ENCODE data around the gene POU5F1. TPM values are rescaled to one million over a fixed set of nuclear protein-coding genes. Genes with fewer than 3 reads are reported as not detected.

POU5F1 gene
- total RNA-seq, 2 experiments from 2014 or later: 0.20 TPM; not detected in 1

- no peaks in the 10 kb centered on the region for H3K36me3 Mint-ChIP-seq (ENCODE audit: low read depth)
- ChIA-PET POLR2A (no interaction called here), CTCF (interaction anchor here (0.8 kb wide), 1 partner anchor 12 kb away, joined by 3 read pairs; no protein-coding TSS in a partner anchor)
- no peak for DNase-seq
- H3K4me3 Mint-ChIP-seq: no peak overlapping the region
- H3K4me1 Mint-ChIP-seq: no peaks in the 10 kb centered on the region
- H3K9me3 Mint-ChIP-seq: no peaks in the 10 kb centered on the region
- no peak overlapping the region for H3K27ac Mint-ChIP-seq
- H3K27me3 Mint-ChIP-seq: peaks cover 13% of the 10 kb centered on the region
Observed at GRCh38 chr6:31125162-31125561, 45.3 kb downstream of the POU5F1 start.

DNA sequence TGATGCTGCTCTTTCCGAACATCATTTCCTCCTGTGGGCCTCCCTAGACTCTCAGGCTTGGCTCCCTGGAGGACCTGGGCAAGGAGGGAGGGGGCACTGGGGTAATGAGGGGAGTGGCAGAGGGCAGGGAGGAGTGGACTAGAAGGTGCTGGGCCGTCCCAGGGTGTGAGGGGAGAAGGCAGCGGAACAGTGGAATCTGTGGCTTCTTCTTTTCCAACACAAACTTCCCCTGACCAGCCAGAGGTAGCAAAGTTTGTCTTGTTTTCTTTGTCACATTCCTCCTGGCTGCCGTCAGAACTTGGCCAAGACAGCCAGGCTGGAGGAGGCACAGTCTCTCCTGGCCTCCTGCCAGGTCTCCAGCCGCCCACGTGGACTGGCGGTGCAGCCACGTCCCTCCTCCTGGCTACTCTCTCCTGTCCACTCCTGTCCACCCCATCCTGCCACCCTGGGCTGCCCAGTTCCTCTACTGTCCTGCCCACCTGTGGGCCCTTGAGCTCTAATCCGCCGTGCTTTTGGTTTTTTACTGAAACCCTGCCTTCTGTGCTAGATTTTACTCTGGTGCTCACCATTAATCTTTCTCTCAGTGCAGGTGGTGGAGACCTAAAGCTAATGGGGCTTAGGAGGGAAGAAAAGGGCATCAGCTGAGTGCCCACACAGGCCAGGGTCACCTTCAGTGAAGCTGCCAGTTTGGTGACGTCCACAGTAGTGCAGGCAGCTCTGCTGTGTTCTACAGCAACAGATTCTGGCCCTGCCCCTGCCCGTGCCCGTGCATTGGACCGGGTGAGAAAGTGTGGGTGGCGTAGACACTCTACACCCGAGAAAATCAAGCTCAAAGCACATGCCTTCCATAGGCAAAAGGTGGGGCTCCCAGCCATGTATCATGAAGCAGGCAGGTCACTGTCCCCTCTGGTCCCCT, 47.4 kb downstream of the POU5F1 start:
- DNase-seq: no peak
- H3K9me3 Mint-ChIP-seq: no peaks in the 10 kb centered on the region
- H3K27ac Mint-ChIP-seq: no peak overlapping the region
- ChIA-PET CTCF (interaction anchor here (1.1 to 1.3 kb wide), 2 partner anchors 15 to 42 kb away, joined by 3 read pairs; partner anchors contain the start of gene PSORS1C2), POLR2A (no interaction called here)
- H3K4me3 Mint-ChIP-seq: no peak overlapping the region
- H3K36me3 Mint-ChIP-seq (ENCODE audit: low read depth): no peaks in the 10 kb centered on the region
- peaks cover 2% of the 10 kb centered on the region for H3K27me3 Mint-ChIP-seq
- H3K4me1 Mint-ChIP-seq: no peaks in the 10 kb centered on the region

DNA sequence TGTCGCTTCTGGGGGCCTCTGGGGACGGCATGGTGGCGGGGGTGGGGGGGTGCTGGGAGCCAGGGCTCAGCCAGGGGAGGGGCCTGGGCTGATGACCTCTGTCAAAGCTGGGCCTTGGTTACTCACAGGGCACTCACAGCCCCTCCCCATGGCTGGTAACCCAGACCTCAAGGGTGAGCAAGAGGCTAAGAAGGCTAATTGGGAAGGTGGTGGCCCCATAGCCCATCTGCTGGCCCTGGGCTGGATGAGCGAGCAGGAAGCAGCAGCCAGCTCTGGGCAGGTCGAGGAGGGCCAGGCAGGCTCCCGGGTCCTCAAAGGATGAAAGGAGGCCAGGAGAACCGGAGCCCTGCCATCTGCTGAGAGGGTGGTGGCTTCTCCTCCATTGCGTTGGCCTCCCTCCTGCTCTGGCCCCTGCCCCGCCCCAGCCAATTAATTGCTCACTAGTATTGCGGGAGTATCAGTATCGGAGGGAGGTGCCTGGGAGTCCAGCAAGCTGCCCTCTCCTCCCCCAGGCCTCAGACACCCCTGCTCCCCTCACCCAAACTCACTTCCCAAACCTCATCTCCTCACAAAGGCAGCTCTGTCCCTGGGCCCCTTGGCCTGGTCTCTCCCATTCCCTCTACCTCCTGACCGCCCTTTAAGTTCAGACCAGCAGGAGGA, 49.2 kb downstream of the POU5F1 start:
- peaks cover 2% of the 10 kb centered on the region for H3K27me3 Mint-ChIP-seq
- ChIA-PET CTCF (interaction anchor here (0.9 to 1.8 kb wide), 2 partner anchors 17 to 75 kb away, joined by 3 to 4 read pairs; no protein-coding TSS in a partner anchor), POLR2A (no interaction called here)
- H3K4me1 Mint-ChIP-seq: no peaks in the 10 kb centered on the region
- no peak overlapping the region for H3K4me3 Mint-ChIP-seq
- H3K27ac Mint-ChIP-seq: no peak overlapping the region
- no peak for DNase-seq
- H3K36me3 Mint-ChIP-seq (ENCODE audit: low read depth): no peaks in the 10 kb centered on the region
- H3K9me3 Mint-ChIP-seq: no peaks in the 10 kb centered on the region

DNA sequence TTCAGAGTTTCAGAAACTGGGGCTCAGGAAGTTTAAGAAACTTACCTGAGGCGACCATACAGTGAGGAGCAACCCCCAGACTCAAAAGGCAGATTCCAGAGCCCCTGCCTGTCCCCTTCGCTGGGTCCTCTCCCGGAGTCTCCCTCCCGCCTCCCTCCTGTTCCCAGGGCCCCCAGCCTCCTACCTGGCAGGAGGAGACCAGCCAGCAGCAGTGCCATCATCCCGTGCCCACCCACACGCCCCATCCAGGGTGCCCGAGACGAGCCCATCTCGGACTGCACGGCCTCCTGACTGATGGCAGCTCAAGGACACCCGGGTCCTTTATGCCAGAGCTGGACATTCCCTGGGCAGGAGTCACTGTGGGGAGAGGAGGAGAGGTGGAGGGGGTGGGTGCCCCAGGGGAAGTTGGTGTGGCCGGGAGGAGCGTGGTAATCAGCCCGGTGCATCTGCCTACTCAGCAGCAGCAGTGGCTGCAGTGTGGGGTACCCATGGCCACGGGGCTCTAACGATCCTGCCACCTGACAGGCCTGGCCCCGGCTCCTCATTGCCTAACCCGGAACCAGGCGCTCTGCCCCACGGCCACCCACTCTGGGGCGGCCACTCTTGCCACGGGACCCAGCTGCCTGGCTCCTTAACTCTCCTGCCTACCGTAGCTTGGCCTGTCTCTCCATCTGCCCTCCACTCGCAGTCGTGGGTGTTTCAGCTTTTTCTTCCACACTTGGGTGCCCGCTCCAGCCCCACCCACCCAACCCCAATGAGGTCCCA, 50.1 kb downstream of the POU5F1 start, which contains the start of gene CDSN:
TSS of gene CDSN (minus strand) at position 296 of the 765 bp plus-strand sequence. CDS start at position 269, 27 bp downstream.
- no peak for DNase-seq
- CTCF ChIA-PET: interaction anchor here (1.8 kb wide), 1 partner anchor 17 kb away, joined by 4 read pairs; no protein-coding TSS in a partner anchor
- Mint-ChIP-seq H3K9me3 (no peaks in the 10 kb centered on the region), H3K27ac (no peak within 1 kb of the TSS), H3K4me1 (no peaks in the 10 kb centered on the region), H3K27me3 (peaks cover 6% of the 10 kb centered on the region), H3K36me3 (ENCODE audit: low read depth) (no peaks in the 10 kb centered on the region), H3K4me3 (no peak within 1 kb of the TSS)
- POLR2A ChIA-PET: no interaction called here

DNA sequence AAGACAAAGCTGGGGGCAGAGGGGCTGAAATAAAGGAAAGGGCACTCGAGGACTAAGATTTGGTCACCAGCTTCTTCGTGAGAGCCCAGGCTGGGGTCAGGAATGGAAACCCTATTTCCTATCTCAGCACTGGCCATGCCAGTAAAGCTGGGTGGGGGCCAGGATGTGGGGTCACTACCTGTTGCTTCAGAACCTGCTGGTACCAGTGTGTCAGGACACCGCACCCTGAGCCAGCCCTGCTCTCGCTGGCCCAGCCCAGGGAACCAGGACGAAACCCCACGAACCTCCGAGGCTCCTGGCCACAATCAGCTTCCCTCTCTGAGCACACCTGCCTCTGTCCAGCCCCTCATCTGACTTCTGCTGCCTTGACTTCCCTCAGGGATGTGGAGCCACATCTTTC, 52.3 kb downstream of the POU5F1 start:
- DNase-seq: no peak
- Mint-ChIP-seq H3K9me3 (no peaks in the 10 kb centered on the region), H3K27ac (no peak overlapping the region), H3K4me1 (no peaks in the 10 kb centered on the region), H3K4me3 (no peak overlapping the region), H3K36me3 (ENCODE audit: low read depth) (no peaks in the 10 kb centered on the region), H3K27me3 (peaks cover 7% of the 10 kb centered on the region)
- ChIA-PET POLR2A (no interaction called here), CTCF (interaction anchor here (1.4 kb wide), 1 partner anchor 31 kb away, joined by 4 read pairs; no protein-coding TSS in a partner anchor)

DNA sequence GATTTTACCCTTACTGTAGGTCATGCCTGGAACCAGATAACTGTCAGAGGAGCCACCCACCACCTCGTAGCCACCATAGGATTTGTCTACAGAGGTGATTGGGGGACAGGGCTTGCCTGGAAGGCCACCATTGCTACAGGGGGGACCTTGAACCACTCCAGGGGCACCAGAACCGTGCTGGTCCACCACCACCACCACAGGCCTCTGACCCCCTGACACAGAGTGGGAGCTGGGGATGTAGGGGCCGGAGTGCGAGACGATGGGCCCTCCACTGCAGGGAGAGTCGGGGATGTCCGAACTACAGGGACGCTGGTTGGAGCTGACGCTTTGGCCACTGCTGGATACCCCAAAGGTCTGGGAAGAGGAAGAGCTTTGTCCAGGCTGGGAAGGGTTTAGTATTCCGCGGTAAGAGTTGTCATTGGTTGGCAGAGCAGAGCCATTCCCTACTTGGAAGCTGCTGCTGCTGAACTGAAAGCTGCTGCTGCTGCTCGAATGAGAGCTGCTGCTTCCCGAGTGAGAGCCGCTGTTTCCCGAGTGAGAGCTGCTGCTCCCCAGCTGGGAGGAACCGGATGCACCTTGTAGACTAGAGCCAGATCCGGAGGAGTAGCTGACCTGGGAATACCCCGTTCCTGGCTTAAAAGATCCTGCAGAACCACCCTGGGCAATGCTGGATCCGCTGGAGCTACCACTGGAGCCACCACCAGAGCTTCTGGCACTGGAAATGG, 53.7 kb downstream of the POU5F1 start:
- H3K27me3 Mint-ChIP-seq: peaks cover 7% of the 10 kb centered on the region
- H3K4me1 Mint-ChIP-seq: no peaks in the 10 kb centered on the region
- H3K27ac Mint-ChIP-seq: no peak overlapping the region
- H3K9me3 Mint-ChIP-seq: no peaks in the 10 kb centered on the region
- POLR2A ChIA-PET: no interaction called here
- CTCF ChIA-PET: interaction anchor here (0.9 to 1.6 kb wide), 4 partner anchors 10 to 30 kb away, joined by 3 to 5 read pairs (median 4); no protein-coding TSS in a partner anchor
- no peaks in the 10 kb centered on the region for H3K36me3 Mint-ChIP-seq (ENCODE audit: low read depth)
- H3K4me3 Mint-ChIP-seq: no peak overlapping the region
- DNase-seq: no peak

GRCh38 chr6:31115941-31116560, 54.4 kb downstream of the POU5F1 start:
- H3K27me3 Mint-ChIP-seq: peaks cover 7% of the 10 kb centered on the region
- POLR2A ChIA-PET: no interaction called here
- no peaks in the 10 kb centered on the region for H3K4me1 Mint-ChIP-seq

DNA sequence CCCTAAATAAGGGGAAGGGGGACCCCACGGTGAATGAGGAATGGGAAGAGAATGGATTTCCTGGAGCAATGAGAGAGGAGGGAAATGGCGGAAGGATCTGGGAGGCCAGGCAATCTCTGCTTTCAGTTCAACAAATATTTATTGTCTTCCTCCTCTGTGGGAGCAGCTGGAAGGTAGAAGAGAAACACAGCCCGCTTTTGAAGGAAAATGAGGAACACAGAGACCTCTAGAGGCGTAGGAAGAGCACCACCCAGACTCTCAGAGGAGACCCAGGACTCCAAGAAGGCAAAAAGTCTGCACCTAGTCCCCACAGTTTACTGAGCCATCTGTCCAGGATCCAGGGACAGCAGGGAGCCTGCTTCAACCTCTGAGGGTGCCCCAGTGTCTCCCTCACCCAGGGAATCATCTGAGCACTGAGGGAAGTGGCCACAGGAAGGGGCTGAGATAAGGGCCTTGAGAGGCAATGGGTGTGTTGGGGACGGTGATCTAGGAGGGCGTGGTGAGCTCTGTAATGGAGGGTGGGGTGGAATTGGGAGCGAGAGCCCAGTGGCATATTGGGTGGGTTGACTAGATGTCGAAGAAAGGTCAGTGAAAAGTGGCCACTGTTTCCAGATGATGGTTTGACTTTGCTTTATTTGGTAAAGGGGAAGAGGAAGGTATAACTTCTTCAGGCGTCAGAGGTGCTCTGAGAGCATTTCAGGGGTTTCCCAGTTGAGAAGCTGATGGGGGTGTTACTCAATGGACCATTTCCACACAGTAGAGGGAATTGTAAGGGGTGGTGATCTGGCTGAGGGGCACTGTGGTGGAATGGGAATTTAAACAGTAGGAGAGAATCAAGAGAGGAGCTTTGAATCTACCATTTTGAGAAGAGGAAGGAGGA, 55.3 kb downstream of the POU5F1 start:
- no peak overlapping the region for H3K27ac Mint-ChIP-seq
- no peak overlapping the region for H3K4me3 Mint-ChIP-seq
- no peaks in the 10 kb centered on the region for H3K9me3 Mint-ChIP-seq
- no peaks in the 10 kb centered on the region for H3K4me1 Mint-ChIP-seq
- DNase-seq: no peak
- peaks cover 11% of the 10 kb centered on the region for H3K27me3 Mint-ChIP-seq
- no peaks in the 10 kb centered on the region for H3K36me3 Mint-ChIP-seq (ENCODE audit: low read depth)
- ChIA-PET CTCF (interaction anchor here (1.5 kb wide), 1 partner anchor 26 kb away, joined by 5 read pairs; no protein-coding TSS in a partner anchor), POLR2A (no interaction called here)

More at GRCh38 chr6:31115941-31116560, 54.4 kb downstream of the POU5F1 start:
- Mint-ChIP-seq H3K4me3 (no peak overlapping the region), H3K36me3 (ENCODE audit: low read depth) (no peaks in the 10 kb centered on the region), H3K27ac (no peak overlapping the region), H3K9me3 (no peaks in the 10 kb centered on the region)
- CTCF ChIA-PET: interaction anchor here (0.9 to 1.6 kb wide), 4 partner anchors 11 to 30 kb away, joined by 3 to 5 read pairs (median 4); no protein-coding TSS in a partner anchor
- no peak for DNase-seq

DNA sequence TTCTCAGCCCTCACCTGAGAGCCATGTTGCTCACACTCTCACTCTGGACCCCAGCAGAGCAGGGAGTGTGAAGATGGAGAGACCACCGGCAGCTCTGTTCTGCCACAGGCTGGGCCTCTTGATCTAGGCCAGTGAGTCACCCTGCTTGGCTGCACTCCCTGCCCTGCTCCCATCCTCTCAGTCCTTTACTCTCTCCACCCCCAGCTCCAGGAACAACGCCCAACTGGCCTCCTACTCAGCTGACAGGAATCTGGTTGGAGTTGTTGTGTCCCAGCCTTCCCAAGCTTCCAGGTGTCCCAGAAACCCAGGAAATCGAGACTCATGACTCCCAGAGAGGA, 56.0 kb downstream of the POU5F1 start, which contains the start of gene PSORS1C1:
TSS of gene PSORS1C1 (plus strand) at position 260 of the 338 bp plus-strand sequence. CDS start 14,833 bp downstream, outside the sequence.
- POLR2A ChIA-PET: no interaction called here
- Mint-ChIP-seq H3K4me1 (no peaks in the 10 kb centered on the region), H3K9me3 (no peaks in the 10 kb centered on the region), H3K4me3 (no peak within 1 kb of the TSS), H3K27ac (no peak within 1 kb of the TSS), H3K27me3 (peaks cover 16% of the 10 kb centered on the region), H3K36me3 (ENCODE audit: low read depth) (no peaks in the 10 kb centered on the region)
- CTCF ChIA-PET: interaction anchor here (1.5 kb wide), 1 partner anchor 26 kb away, joined by 5 read pairs; no protein-coding TSS in a partner anchor
- no peak for DNase-seq

Data from activated CD4-positive, alpha-beta T cell treated with anti-CD3 and anti-CD28 coated beads, Interleukin-2, amount 10 ng/mL, durations not matched to agents 7 days and 5 days (primary cell).